ENCODE results near the gene SRC.

The SRC gene

DNA sequence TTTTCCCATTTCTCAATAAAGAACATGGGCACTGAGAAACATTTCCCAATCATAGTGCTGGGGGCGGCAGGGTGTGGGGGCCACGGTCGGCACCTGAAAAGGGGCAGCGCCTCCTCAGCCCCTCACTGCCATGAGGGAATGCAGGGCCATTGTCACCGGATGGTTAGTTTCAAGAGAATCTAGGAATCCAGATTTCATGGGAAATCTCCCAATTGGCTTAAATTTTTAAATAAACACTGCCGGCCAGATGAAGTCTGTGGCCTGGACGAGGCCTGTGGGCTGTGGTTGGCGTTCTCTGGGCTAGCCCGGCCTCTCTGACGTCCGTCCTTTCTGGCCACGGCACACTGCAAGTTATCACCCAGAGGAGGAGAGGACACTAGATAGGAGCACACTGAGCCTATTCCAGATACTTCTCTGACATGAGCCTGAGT, 30.9 kb upstream of the SRC start:
- peak; percentile 85 for DNase-seq (ENCODE audit: low read depth, low spot score)

DNA sequence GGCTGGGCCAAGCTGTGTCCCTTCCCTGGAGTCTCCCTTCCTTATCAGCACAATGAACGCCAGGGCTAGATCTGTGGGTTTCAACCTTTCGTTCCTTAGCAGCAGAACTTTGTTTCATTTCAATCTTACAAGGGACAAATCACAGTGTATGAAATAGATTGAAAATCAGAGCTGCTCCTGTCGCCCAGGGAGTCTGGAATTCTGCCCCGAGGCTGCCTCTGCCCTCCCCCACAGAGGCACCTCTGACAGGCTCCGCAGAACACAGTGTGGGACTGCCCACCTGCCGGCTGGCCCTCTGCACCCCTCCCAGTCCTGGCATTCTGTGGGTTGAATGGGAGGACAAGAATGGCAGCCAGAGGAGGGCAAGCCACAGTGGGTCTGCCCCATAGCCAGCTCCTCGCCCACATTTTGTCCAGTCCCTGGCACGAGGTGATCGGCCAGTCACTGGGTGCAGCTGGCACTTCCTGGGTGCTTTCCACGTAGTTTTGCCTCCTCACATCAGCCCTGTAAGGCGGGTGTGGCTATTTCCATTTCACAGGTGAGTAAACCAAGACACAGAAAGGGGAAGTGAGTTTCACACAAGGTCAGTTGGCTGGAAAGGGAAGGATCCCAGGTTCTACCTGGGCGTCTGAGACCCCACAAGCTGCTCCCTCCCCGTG, 30.4 kb upstream of the SRC start:
- no peak for DNase-seq (ENCODE audit: low read depth, low spot score)

DNA sequence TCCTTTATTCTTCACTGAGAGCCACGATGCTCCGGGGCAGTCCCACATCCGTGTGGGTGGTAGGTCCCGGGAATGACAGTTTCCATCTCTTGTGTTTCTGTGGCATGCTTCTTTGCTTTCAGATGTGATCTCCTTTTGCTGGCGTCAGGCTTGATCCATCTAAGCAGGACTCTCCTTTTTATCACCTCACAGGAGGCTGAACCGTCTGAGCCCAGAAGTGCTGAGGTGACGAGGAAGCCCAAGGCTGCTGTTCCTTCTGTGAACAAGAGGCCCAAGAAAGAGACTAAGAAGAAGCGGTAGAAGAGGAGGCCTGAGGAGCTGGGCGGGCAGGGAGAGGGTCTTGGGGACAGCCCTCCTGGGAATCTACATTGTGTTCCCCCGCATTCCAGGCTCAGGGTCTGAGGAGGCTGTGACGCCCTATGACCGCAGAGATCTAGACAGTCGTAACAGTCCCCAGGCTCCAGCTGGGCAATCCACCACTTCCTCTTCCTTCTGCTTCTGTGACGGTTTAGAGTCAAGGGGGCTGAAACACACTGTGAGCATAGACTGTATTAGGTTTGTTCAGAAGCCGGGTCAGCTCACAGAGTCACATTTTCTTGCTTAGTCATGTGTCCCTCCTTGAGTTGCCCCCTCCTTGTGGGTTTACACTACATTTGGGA, 29.7 kb upstream of the SRC start:
- DNase-seq (ENCODE audit: low read depth, low spot score): no peak

DNA sequence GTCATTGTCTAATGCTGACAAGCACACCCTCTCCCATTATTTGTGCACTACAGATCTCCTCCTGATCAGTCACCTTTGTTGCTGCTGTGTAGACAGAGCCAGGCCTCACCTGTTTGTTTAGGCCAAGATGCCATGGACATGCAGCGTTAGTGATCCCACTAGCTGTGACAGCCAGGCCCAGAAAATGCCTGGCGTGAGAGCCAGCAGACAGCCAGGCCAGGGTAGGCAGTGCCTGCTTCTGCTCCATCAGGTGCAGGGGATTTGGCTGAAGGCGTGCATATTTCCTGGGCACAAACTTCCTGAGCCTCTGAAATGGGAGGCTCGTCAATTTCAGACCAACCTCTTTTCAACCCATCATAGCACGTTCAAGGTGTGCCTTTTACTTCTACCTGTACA, 29.2 kb upstream of the SRC start:
- no peak for DNase-seq (ENCODE audit: low read depth, low spot score)

DNA sequence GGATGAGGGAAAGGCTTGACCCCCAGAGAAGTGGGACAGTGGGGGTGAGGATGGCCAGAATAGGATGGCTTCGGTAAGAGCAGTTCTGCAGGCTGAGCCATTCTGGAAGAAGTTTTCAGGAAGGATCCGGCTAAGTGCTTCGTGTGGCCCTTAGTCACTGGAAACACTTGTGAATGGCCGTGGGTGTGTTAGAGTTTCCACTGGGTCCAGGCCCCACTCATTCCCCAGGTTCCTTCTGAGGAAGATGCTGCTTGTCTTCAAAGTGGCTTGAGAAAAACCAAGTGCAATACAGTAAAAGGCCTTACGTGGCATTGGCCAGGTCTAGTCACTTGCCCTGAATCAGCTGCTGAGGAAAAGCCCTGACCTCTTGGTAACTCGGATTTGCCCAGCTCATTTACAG, 28.6 kb upstream of the SRC start:
- no peak for DNase-seq (ENCODE audit: low read depth, low spot score)

DNA sequence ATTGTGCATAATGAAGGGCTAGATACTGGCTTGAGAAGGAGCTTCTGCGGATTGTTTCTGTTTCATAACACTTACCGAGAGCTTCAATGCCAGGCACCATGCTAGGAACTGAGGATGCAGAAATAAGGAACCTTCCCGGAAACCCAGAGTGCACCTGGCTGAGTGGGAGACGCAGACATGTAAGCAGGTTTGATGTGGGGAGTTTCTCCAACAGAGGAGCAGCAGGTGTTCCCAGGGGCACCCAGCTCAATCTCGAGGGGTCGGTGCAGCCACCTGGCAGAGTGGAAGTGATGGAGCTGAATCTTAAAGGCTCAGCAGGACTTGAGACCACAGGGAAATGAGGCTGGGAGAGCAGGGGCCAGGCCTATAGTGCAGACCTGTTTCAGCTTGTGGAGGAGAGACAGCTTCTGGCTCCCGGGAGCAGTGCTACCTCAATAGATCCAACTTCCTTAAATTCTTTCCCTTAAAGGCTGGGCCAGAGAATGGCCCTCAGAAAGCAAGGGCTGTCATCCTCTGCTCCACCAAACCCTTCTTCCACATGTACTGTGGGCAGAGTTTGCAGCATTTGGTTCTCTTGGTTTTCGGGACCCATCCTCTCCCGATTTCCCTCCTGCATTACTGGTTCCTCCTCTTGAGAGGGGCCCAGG, 27.8 kb upstream of the SRC start:
- DNase-seq (ENCODE audit: low read depth, low spot score): no peak

DNA sequence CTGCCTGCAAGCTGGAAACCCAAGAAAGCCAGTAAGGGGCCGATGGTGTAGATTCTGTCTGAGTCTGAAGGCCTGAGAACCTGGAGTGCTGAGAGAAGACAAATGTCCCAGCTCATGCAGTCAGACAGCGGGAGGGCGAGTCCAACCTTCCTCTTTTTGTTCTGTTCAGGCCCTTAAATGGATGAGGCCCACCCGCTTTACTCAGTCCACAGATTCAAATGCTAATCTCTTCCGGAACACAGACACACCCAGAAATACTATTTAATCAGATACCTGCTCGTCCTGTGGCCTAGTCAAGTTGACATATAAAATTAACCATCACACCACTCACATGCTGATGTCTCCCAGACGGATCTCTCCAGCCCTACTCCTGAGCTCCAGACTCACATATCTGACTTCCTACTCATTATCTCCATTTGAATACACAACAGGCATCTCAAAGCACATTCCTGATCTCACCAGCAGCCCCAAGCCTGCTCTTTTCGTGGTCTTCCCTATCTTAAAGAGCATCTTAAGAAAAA, 26.7 kb upstream of the SRC start:
- DNase-seq (ENCODE audit: low read depth, low spot score): peak; percentile 87

DNA sequence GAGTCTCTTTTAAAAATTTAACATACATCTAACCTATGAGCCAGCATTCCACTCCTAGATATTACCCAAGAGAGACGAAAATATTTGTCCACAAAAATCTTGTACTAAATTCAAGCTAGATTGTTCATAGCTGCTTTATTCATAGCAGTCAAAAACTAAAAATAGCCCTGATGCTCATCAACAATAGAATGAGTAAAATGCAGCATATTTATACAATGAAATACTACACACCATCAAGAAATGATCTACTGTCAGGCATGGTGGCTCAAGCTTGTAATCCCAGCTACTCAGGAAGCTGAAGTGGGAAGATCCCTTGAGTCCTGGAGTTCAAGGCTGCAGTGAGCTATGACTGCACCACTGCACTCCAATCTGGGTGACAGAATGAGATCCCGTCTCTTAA, 22.0 kb upstream of the SRC start:
- DNase-seq (ENCODE audit: low read depth, low spot score): peak; percentile 46

DNA sequence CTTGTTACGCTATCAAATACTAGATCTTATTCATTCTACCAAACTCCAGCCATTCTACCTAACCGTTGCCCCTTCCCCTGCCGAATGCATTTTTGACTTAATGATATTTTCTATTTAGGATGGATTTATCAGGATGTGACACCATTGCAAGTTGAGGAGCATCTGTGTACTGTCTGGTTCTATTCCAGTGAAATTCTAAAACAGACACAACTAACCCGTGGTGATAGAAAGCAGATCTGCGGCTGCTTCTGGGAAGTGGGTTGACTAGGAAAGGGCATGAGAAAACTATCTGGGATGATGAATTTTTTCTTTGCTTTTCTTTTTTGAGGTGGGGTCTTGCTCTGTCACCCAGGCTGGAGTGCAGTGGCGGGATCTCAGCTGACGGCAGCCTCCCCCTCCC, 20.7 kb upstream of the SRC start:
- no peak for DNase-seq (ENCODE audit: low read depth, low spot score)

DNA sequence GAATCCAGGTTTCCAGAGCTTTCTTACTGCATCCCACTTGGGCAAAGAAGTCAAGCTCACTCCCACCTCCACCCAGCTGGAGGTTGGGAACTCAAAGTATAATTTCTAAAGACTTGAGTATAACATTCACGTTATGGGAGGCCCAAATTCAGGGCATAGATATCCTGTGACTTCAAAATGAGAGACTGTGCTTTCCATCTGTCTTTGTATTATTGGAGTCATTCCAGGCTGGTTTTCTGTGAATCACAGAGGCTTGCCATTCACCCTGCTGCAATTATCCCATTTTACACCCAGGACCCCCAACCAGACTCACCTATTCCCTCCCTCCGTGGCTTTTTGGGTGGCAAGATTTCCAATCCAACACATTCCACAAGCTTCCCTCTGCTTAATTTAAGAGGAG, 19.3 kb upstream of the SRC start:
- no peak for DNase-seq (ENCODE audit: low read depth, low spot score)

DNA sequence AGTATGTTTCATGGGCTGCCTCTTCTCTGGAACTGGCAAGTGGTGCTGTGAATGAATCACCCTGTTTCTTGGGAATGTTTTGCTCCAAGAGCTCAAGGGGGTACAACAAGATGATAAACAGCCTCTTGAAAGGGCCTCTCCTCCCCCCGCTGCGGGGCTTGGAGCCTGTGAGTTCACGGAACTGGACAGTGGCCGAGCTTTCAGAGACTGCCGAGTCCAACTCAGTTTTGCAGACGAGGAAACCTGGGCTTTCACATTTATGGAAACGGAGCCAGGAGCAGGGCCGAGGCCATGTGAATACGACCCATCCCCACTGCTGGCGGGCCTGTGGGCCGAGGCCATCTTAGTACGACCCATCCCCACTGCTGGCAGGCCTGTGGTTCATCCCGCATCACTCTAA, 18.2 kb upstream of the SRC start:
- DNase-seq (ENCODE audit: low read depth, low spot score): peak; percentile 76

DNA sequence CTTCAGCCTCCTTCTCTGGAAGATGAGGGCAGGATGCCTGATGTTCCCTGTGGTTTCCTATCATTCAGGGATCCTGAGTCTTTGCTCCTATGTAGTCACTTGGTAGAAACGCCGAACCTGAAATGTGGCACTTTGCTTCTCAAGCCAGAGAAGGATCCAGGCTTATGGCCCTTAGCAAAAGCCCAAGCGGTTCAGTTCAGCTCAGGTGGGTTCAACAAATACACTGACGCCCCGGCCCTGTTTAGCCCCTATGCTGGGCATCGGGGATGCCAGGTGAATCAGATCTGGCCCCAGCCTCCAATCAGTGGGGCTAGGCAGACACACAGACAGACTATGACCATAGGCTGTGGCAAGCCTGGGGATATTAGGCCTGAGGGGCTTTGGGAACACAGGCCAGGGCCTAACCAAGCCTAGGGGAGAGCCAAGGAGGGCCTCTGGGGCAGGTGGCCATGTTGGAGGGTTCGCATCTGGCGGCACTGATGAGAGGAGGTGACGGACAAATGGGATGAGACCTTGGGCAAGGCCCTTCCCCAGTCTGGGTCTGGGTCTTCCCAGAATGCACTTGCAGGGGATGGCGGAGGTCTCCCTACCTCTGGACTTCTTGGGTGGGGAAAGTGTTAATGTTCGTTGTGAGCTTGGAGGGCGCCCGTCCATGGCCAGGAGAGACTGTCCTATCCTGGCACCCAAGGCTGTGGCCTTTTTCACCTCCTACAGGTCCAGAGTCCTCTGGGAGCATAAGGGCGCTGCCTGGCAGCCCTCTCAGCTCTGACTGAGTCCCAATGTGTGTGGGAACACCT, 17.6 kb upstream of the SRC start:
- DNase-seq (ENCODE audit: low read depth, low spot score): no peak

DNA sequence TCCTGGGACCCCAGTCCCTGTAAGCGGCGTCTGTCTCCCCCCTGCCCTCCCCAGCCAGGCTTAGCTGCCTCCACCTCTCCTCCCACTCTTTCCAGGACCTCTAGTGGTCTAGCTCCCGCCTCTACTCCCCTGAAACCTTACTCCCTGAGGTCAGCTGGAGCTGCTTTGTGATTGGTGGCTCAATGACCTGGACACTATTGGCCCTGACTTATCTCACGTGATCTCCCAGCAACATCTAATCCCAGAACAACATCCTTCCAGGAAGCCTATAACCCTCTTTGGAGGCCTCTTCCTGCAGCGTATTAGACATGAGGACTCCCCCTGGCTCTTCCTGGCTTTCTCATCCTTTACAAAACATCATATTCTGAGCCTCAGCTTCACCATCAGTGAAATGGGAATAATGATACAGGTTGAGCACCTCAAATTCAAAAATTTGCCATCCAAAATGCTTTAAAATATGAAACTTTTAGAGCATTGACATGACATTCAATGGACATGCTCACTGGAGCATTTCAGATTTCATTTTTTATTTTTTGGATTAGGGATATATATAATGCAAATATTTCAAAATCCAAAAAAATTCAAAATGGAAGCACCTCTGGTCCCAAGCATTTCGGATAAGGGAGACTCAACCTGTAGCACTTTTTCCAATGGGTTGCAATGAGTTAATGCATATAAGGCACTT, 16.3 kb upstream of the SRC start:
- DNase-seq (ENCODE audit: low read depth, low spot score): no peak

DNA sequence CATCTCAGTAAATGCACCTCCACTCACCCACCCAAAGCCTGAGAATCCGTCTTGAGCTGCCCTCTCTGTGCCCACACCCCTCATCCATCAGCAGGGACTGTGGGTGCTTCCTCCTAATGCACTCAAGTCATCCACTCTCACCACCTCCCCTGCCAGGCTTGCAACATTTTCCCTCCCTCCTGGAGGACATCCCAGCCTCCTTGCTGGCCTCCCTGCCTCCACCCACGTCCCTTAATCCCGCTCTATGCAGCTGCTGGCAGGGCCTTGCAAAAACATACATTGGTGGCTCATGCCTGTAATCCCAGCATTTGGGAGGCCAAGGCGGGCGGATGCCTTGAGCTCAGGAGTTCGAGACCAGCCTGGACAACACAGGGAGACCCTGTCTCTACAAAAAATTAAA, 15.6 kb upstream of the SRC start:
- DNase-seq (ENCODE audit: low read depth, low spot score): no peak

DNA sequence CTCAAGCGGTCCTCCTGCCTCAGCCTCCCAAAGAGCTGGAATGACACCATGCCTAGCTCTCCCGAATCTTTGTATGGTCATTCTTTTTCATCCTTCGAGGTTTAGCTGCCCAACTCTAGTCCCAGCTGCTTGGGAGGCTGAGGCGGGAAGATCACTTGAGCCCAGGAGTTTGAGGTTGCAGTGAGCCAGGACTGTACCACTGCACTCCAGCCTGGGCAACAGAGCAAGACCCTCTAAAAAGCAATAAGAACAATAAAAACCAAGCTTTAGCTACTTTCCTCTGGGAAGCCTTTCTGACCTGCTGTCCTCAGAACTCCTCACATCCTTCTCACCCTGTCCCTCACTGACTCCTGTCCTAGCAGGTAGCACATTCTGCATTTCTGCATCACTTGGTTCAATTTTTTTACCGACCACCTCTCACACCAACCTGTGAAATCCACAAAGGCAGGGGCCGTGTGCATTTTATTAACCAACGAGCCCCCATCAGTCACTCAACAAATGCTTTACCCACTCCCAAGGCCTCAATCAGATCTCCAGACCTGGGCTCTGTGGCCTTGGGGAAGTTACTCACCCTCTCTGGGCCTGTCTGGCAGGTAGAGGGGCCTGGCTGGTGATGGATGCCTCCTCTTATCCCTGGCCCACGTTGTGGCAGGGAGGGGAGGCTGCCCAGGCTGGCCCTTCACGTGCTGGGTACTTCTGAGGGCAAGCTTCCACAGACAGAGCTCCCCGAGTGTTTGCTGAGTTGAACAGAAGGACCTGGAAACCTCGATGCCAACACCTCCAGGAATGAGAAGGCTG, 14.7 kb upstream of the SRC start:
- no peak for DNase-seq (ENCODE audit: low read depth, low spot score)

DNA sequence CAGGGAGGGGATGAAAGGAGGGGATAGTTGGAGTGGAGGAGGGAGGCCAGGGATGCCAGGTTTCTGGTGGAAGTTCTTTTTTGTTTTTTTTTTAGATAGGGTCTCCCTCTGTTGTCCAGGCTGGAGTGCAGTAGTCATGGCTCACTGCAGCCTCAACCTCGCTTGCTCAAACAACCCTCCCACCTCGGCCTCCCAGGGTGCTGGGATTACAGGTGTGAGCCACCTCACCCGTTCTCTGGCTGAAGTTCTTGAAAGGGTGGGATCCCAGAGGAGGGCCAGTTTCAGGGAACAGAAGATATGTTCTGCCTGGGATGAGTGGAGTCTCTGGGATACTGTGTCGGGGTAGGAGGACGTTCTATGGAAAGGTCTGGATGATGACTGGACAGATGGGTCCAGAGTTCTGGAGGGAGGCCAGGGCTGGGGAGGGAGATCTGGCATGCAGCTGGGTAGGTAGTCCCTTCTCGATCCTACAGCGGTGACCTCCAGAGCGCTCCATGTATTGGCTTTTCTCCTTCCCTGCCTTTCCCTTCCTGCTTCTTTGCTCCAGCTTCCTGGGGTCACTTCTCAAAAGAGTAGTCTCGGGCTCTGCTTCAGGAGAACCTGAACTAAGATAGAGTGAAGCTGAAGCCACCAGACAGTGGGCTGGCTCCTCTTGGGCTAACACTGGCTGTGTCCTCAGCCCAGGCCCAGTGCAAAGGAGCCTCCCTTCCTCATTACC, 12.7 kb upstream of the SRC start:
- no peak for DNase-seq (ENCODE audit: low read depth, low spot score)

DNA sequence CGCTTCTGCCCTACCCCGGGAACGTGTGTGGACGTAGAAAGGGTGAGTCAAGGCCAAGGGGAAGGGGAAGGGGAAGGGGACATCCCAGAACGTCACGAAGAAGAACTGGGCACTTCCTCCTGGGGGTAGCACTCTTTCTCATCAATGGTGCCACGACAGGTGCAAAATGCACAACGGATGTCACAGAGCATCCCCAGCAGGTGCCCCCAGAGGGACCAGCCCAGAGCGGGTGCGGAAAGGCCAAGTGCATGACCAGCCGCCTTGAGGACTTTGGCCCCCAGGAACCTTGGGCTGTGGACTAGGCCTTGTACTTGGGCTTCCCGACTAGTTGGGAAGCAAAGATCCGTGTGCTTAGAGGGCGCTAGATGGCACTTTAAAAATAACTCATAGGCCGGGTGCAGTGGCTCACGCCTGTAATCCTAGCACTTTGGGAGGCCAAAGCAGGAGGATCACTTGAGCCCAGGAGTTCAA, 12.1 kb upstream of the SRC start:
- no peak for DNase-seq (ENCODE audit: low read depth, low spot score)

DNA sequence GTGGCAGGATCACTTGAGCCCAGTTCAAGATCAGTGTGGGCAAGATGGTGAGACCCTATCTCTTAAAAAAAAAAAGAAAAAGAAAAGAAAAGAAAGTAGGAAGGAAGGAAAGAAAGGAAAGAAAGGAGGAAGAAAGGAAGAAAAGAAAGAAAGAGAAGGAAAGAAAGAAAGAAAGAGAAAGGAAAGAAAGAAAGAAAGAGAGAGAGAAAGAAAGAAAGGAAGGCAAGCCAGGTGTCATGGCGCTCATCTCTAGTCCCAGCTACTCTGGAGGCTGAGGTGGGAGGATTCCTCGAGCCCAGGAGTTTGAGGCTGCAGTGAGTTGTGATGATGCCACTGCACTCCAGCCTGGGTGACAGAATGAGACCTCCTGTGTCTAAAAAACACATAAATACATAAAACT, 11.5 kb upstream of the SRC start:
- DNase-seq (ENCODE audit: low read depth, low spot score): no peak

DNA sequence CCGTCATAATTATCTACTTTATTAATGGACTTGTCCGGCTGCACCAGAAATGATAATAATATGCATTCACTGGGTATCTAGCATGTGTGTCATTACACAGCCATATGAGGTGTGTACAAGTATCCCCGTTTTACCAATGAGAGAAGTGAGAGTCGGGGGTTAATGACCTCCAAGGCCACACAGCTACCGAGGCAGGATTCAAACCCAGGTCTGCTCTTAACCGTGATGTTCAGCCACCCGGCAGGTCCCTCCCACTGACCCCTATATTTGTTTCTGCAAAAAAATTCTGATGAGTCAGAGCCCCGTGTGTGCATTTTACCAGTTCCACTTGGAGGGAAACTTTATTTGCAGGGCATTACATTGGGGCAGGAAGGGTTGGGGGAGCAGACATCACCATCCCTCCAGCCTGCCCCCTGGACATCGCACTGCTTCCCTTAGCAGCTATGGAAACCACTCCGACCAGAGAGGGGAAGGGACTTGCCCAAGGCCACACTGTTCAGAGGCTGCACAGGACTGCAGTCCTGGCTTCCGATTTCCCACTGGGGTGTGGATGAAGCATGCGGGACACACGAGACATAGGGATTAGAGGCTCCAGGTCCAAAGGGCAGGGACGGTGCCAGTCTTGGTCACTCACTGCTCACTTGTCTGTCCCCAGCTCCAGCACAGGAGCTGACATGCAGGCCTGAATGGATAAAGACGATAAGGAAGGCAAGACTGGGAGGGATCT, 10.1 kb upstream of the SRC start:
- no peak for DNase-seq (ENCODE audit: low read depth, low spot score)

Data from astrocyte of the hippocampus (primary cell).